Left lobe of liver (tissue), 2 donors: Measurements from ENCODE around the gene ACSL1. TPM values are rescaled to one million over a fixed set of nuclear protein-coding genes. Genes with fewer than 3 reads are reported as not detected.
"Not testable (repeated sequence)": the region's sequence is repeated elsewhere in the genome, so short reads cannot be mapped to it uniquely, and the experiment has no call there.

Experiments used
- ATAC-seq: fragments of 200-7000 bp; cut with Tn5 transposase; one replicate; pipeline ENCODE4 v1.9.1; 2020; ENCODE audit warnings: mild to moderate bottlenecking, moderate library complexity
- DNase-seq: peaks from one replicate; pipeline ENCODE4 v3.0.0-alpha.2; 2020; ENCODE audit warnings: low spot score
- total RNA-seq: library from RNA; stranded (reverse); gene quantifications from one replicate; pipeline ENCODE4 v1.2.1, GENCODE V29; 2021
- donor health status: DM: no; HTN: no; CAD: no; lungs with moderate emphysema.
- donor health status: DM: no; HTN: yes; CAD: no.

Gene ACSL1
- total RNA-seq, 1 donor from 2014 or later = 818 TPM

- no peak for ATAC-seq
- no peak for DNase-seq
Observed at GRCh38 chr4:184792950-184793555, 32.7 kb downstream of the ACSL1 start.

- no peak for DNase-seq
- peak; percentile 7 for ATAC-seq
Observed at GRCh38 chr4:184792334-184792733, 33.4 kb downstream of the ACSL1 start.

GRCh38 chr4:184790826-184791225 lies 34.9 kb downstream of the ACSL1 start:
- DNase-seq (no peak), ATAC-seq (no peak)

- ATAC-seq = no peak
Observed at GRCh38 chr4:184787766-184788503, 37.8 kb downstream of the ACSL1 start.

GRCh38 chr4:184785813-184786212 lies 40.0 kb downstream of the ACSL1 start:
- DNase-seq = no peak
- ATAC-seq = peak; percentile 27

More at GRCh38 chr4:184787766-184788503, 37.8 kb downstream of the ACSL1 start:
- no peak for DNase-seq

- ATAC-seq (peak; percentile 6), DNase-seq (no peak)
Observed at GRCh38 chr4:184784628-184785257, 41.0 kb downstream of the ACSL1 start.

- DNase-seq (no peak), ATAC-seq (peak; percentile 10)
Observed at GRCh38 chr4:184782731-184783373, 42.9 kb downstream of the ACSL1 start.

GRCh38 chr4:184779160-184779559 lies 46.6 kb downstream of the ACSL1 start:
- not testable (repeated sequence) for ATAC-seq, DNase-seq

GRCh38 chr4:184778325-184778724 lies 47.4 kb downstream of the ACSL1 start:
- ATAC-seq = peak; percentile 8
- DNase-seq = no peak

GRCh38 chr4:184776821-184777220 lies 48.9 kb downstream of the ACSL1 start:
- ATAC-seq (peak; percentile 14), DNase-seq (no peak)

GRCh38 chr4:184775854-184776555 lies 49.8 kb downstream of the ACSL1 start:
- ATAC-seq (peak; percentile 51), DNase-seq (no peak)

GRCh38 chr4:184774152-184774551 lies 51.6 kb downstream of the ACSL1 start:
- DNase-seq = no peak
- no peak for ATAC-seq

- ATAC-seq (no peak), DNase-seq (no peak)
Observed at GRCh38 chr4:184771416-184771815, 54.4 kb downstream of the ACSL1 start.

- ATAC-seq = no peak
Observed at GRCh38 chr4:184769141-184769765, 56.5 kb downstream of the ACSL1 start.

GRCh38 chr4:184768296-184768695 lies 57.5 kb downstream of the ACSL1 start:
- DNase-seq = no peak
- ATAC-seq = no peak

More at GRCh38 chr4:184769141-184769765, 56.5 kb downstream of the ACSL1 start:
- DNase-seq = no peak

- ATAC-seq (peak; percentile 1), DNase-seq (no peak)
Observed at GRCh38 chr4:184766446-184766845, 59.3 kb downstream of the ACSL1 start.

GRCh38 chr4:184765473-184766340 lies 60.1 kb downstream of the ACSL1 start:
- ATAC-seq = peak; percentile 5
- DNase-seq = no peak

GRCh38 chr4:184764601-184765000 lies 61.2 kb downstream of the ACSL1 start:
- ATAC-seq (no peak), DNase-seq (no peak)

GRCh38 chr4:184763150-184763780 lies 62.5 kb downstream of the ACSL1 start:
- DNase-seq = no peak
- no peak for ATAC-seq
